NCI-H2171 (cell line): ENCODE data around the gene SPATA1.
"Not testable (repeated sequence)": the region's sequence is repeated elsewhere in the genome, so short reads cannot be mapped to it uniquely, and the experiment has no call there.

Source experiments
- DNase-seq: peaks from one replicate; lab custom pipeline; 2025; lab: John Stamatoyannopoulos, UW

Gene SPATA1

GRCh38 chr1:84506002-84506728 is at the start of gene SPATA1, which contains the start of gene GNG5:
Gene SPATA1, plus strand, starts transcription at chr1:84506386. Its CDS starts 9,974 bp downstream, at chr1:84516360.
Gene GNG5, minus strand, starts transcription at chr1:84506581. Its CDS starts 490 bp downstream, at chr1:84506091.
- peak; percentile 92 for DNase-seq

GRCh38 chr1:84462118-84462517 is 44.1 kb upstream of the SPATA1 start:
- DNase-seq: no peak

- no peak for DNase-seq
Observed at GRCh38 chr1:84467298-84467697, 38.9 kb upstream of the SPATA1 start.

GRCh38 chr1:84476225-84476624 is 30.0 kb upstream of the SPATA1 start:
- DNase-seq: no peak

- peak; percentile 73 for DNase-seq
Observed at GRCh38 chr1:84478876-84479868, 27.0 kb upstream of the SPATA1 start, which contains the start of gene RPF1. Gene RPF1, plus strand, starts transcription at chr1:84479266. Its CDS starts 16 bp downstream, at chr1:84479282.

- DNase-seq: no peak
Observed at GRCh38 chr1:84479998-84480397, 26.2 kb upstream of the SPATA1 start.

GRCh38 chr1:84480650-84481049 is 25.5 kb upstream of the SPATA1 start:
- DNase-seq: no peak

GRCh38 chr1:84481317-84481716 is 24.9 kb upstream of the SPATA1 start:
- DNase-seq: no peak

GRCh38 chr1:84488107-84488506 is 18.1 kb upstream of the SPATA1 start:
- no peak for DNase-seq

- DNase-seq: no peak
Observed at GRCh38 chr1:84489766-84490165, 16.4 kb upstream of the SPATA1 start.

GRCh38 chr1:84492726-84493125 is 13.5 kb upstream of the SPATA1 start:
- no peak for DNase-seq

- no peak for DNase-seq
Observed at GRCh38 chr1:84493747-84494146, 12.4 kb upstream of the SPATA1 start.

- no peak for DNase-seq
Observed at GRCh38 chr1:84496498-84496897, 9.7 kb upstream of the SPATA1 start.

- no peak for DNase-seq
Observed at GRCh38 chr1:84497631-84498275, 8.4 kb upstream of the SPATA1 start.

- no peak for DNase-seq
Observed at GRCh38 chr1:84502927-84503326, 3.3 kb upstream of the SPATA1 start.

- no peak for DNase-seq
Observed at GRCh38 chr1:84504580-84505492, 1.4 kb upstream of the SPATA1 start.

- DNase-seq: no peak
Observed at GRCh38 chr1:84505493-84506001, 639 bp upstream of the SPATA1 start.

GRCh38 chr1:84506729-84507453 is 705 bp downstream of the SPATA1 start:
- no peak for DNase-seq

- DNase-seq: not testable (repeated sequence)
Observed at GRCh38 chr1:84507887-84508286, 1.7 kb downstream of the SPATA1 start.

GRCh38 chr1:84508510-84508909 is 2.3 kb downstream of the SPATA1 start:
- DNase-seq: no peak
